ENCODE results near the gene MSH6.
A peak's percentile ranks its signal among the peaks of the same experiment; 100 is the strongest.

Gene MSH6, protein sequence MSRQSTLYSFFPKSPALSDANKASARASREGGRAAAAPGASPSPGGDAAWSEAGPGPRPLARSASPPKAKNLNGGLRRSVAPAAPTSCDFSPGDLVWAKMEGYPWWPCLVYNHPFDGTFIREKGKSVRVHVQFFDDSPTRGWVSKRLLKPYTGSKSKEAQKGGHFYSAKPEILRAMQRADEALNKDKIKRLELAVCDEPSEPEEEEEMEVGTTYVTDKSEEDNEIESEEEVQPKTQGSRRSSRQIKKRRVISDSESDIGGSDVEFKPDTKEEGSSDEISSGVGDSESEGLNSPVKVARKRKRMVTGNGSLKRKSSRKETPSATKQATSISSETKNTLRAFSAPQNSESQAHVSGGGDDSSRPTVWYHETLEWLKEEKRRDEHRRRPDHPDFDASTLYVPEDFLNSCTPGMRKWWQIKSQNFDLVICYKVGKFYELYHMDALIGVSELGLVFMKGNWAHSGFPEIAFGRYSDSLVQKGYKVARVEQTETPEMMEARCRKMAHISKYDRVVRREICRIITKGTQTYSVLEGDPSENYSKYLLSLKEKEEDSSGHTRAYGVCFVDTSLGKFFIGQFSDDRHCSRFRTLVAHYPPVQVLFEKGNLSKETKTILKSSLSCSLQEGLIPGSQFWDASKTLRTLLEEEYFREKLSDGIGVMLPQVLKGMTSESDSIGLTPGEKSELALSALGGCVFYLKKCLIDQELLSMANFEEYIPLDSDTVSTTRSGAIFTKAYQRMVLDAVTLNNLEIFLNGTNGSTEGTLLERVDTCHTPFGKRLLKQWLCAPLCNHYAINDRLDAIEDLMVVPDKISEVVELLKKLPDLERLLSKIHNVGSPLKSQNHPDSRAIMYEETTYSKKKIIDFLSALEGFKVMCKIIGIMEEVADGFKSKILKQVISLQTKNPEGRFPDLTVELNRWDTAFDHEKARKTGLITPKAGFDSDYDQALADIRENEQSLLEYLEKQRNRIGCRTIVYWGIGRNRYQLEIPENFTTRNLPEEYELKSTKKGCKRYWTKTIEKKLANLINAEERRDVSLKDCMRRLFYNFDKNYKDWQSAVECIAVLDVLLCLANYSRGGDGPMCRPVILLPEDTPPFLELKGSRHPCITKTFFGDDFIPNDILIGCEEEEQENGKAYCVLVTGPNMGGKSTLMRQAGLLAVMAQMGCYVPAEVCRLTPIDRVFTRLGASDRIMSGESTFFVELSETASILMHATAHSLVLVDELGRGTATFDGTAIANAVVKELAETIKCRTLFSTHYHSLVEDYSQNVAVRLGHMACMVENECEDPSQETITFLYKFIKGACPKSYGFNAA (N-terminal part only)

DNA sequence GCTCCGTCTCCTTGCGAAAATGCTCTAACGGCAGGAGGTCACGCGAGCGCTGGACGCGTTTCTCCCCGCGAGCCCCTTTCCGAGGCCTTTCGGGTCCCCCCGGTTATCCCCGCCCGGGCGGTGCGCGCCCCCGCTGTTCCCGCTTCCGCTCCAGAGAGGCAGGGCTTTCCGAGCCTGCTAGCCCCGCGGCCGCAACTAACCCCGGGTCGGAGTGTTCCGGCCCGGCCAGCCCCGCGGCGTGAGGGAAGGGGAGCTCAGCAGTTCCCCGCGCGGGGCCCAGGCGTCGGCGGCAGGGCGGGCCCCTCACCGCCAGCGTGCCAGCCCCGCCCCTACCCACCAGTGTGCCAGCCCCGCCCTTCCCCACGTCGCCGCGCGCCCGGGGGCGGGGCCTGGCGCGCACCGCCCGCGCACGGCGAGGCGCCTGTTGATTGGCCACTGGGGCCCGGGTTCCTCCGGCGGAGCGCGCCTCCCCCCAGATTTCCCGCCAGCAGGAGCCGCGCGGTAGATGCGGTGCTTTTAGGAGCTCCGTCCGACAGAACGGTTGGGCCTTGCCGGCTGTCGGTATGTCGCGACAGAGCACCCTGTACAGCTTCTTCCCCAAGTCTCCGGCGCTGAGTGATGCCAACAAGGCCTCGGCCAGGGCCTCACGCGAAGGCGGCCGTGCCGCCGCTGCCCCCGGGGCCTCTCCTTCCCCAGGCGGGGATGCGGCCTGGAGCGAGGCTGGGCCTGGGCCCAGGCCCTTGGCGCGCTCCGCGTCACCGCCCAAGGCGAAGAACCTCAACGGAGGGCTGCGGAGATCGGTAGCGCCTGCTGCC is at the start of gene MSH6:
MSH6 (plus strand) TSS at position 475 of the 815 bp plus-strand sequence; CDS start at position 564, 89 bp downstream.
- H3K36me3 ChIP-seq, result no peaks in the 10 kb centered on the region
- TF ChIP-seq CTCF (IDR thresholded peaks at IDR 0.05), result peak; percentile 63
- peaks cover 26 to 27% of the 10 kb centered on the region in 2 experiments for H3K4me1 ChIP-seq (ENCODE audit: control insufficient read depth in 1 of 2, insufficient read depth in 1 of 2, low read depth in 1 of 2, low read length in 1 of 2)
- peak within 1 kb of the TSS; percentile 94 to 98 for H3K4me3 ChIP-seq (ENCODE audit: low read depth in 1 of 2, low read length in 1 of 2)
- H3K9me3 ChIP-seq, result no peaks in the 10 kb centered on the region
- H3K27ac ChIP-seq, result peak within 1 kb of the TSS; percentile 83
- H3K27me3 ChIP-seq, result no peaks in the 10 kb centered on the region

DNA sequence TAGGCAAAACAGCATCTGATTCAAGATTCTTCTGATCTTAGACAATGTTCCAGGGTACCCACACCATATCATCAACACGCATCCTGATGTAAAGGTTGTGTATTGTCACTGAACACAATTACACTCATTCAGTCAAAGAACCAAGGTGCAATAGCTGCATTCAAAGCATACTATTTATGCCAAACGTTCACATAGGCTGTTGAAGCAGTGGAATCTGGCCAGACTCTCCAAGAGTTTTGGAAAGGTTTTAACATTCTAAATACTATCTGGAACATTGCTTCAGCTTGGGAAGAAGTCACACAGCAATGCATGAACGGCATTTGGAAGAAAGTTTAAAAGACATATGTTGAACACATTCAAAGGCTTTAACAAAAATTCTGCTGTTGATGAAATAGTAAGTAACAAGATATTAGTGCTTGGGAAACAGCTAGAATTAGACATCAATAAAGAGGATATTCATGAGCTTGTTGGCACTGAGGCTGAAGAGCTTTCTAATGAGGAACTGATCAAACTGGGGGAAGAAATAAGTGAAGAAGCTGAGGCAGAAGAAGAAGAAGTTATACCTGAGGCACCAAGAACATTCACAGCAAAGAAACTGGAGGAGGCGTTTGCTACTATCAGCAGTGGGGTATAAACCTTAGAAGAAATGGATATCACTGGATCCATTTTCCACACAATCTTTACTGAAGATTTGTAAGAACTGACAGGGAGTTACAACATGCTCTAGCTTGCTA is 47.6 kb upstream of the MSH6 start:
- no peak overlapping the region for H3K4me3 ChIP-seq (ENCODE audit: low read depth in 1 of 2, low read length in 1 of 2)
- no peaks in the 10 kb centered on the region for H3K36me3 ChIP-seq
- TF ChIP-seq CTCF (IDR thresholded peaks at IDR 0.05), result no peak
- H3K4me1 ChIP-seq (ENCODE audit: control insufficient read depth in 1 of 2, insufficient read depth in 1 of 2, low read depth in 1 of 2, low read length in 1 of 2), result no peaks in the 10 kb centered on the region
- no peak overlapping the region for H3K27ac ChIP-seq
- H3K27me3 ChIP-seq, result no peaks in the 10 kb centered on the region
- H3K9me3 ChIP-seq, result no peaks in the 10 kb centered on the region

DNA sequence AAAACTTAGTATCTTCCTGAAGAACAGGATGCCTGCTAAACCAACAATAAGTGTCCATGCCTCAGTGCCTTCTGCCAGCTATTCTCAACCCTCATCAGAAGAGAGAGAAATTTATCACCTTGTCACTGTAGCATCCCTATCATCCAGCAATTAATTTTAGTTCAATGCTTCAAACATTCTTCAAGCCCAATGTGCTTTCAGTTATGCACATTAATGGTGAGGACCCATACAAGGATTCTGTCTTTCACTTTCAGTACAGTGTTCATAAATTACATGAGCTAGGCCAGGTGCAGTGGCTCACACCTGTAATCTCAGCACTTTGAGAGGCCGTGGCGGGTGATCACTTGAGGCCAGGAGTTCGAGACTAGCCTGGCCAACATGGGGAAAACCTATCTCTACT is 47.0 kb upstream of the MSH6 start:
- no peak for TF ChIP-seq CTCF (IDR thresholded peaks at IDR 0.05)
- no peaks in the 10 kb centered on the region for H3K4me1 ChIP-seq (ENCODE audit: control insufficient read depth in 1 of 2, insufficient read depth in 1 of 2, low read depth in 1 of 2, low read length in 1 of 2)
- no peaks in the 10 kb centered on the region for H3K36me3 ChIP-seq
- H3K4me3 ChIP-seq (ENCODE audit: low read depth in 1 of 2, low read length in 1 of 2), result no peak overlapping the region
- no peaks in the 10 kb centered on the region for H3K9me3 ChIP-seq
- no peaks in the 10 kb centered on the region for H3K27me3 ChIP-seq
- no peak overlapping the region for H3K27ac ChIP-seq

DNA sequence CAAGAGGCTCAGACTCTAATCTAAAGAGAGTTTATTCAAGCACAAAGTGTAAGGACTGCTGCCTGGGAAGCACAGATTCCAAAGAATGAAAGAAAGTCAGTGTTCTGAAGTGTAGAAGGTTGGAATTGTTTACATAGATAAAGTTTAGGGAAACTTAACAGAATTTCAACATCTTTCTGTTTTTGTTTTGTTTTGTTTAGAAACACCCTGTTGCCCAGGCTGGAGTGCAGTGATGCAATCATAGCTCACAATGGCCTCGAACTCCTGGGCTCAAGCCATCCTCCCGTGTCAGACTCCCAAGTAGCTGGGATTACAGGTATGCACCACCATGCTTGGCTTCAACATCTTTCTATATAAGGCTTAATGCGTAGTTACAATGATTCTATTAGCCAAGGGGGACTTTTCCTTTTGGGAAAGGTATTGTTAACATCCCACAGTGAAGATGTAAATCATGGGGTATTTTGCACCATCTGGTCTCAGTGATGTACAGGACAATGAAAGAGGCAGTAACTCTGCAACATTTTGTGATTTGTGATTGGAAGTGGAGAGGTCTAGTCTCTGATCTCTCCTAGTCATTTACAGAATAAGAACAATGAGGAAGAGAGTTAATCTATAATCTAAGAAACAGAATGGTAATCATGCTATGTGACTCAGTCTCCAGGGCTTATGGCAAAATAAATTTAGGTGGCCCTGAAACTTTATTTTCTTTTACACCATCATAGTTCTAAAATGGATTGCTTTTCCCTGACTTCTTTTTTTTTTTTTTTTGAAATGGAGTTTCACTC is 45.6 kb upstream of the MSH6 start:
- no peak overlapping the region for H3K4me3 ChIP-seq (ENCODE audit: low read depth in 1 of 2, low read length in 1 of 2)
- H3K4me1 ChIP-seq (ENCODE audit: control insufficient read depth in 1 of 2, insufficient read depth in 1 of 2, low read depth in 1 of 2, low read length in 1 of 2), result no peaks in the 10 kb centered on the region
- no peaks in the 10 kb centered on the region for H3K27me3 ChIP-seq
- no peak overlapping the region for H3K27ac ChIP-seq
- no peaks in the 10 kb centered on the region for H3K9me3 ChIP-seq
- H3K36me3 ChIP-seq, result no peaks in the 10 kb centered on the region
- TF ChIP-seq CTCF (IDR thresholded peaks at IDR 0.05), result no peak
